ENCODE measurements around the gene ADGRA1.

- TF ChIP-seq SP1 (IDR thresholded peaks at IDR 0.05) (no peak), ARNT (IDR thresholded peaks at IDR 0.05) (no peak)
Measured at GRCh38 chr10:133097418-133097817, 9.7 kb downstream of the ADGRA1 start.

Data from HEK293T (cell line).